Dendritic cell treated with granulocyte-macrophage colony-stimulating factor and Interleukin-4, amounts not matched to agents 40 ng/mL and 50 ng/mL, for 4 days (primary cell): ENCODE measurements around the gene TMED8.
"Not testable (repeated sequence)": the region's sequence is repeated elsewhere in the genome, so short reads cannot be mapped to it uniquely, and the experiment has no call there.

Experiments
- H3K27ac Mint-ChIP-seq: one replicate; pipeline ENCODE4 v1.8.0; 2022; ENCODE audit warnings: mild to moderate bottlenecking, mixed read lengths
- H3K27me3 Mint-ChIP-seq: one replicate; pipeline ENCODE4 v1.8.0; 2022; ENCODE audit warnings: mild to moderate bottlenecking, mixed read lengths
- H3K36me3 Mint-ChIP-seq: one replicate; pipeline ENCODE4 v1.8.0; 2022; ENCODE audit warnings: low read depth, mixed read lengths
- H3K4me1 Mint-ChIP-seq: one replicate; pipeline ENCODE4 v1.8.0; 2022; ENCODE audit warnings: low read depth, mixed read lengths
- H3K4me3 Mint-ChIP-seq: one replicate; pipeline ENCODE4 v1.8.0; 2022; ENCODE audit warnings: mild to moderate bottlenecking, moderate library complexity, mixed read lengths
- H3K9me3 Mint-ChIP-seq: one replicate; pipeline ENCODE4 v1.8.0; 2022; ENCODE audit warnings: mixed read lengths
- intact Hi-C: fragments of 100-400 bp; cut with micrococcal nuclease; formaldehyde crosslinking; loops from one replicate; pipeline ENCODE4 v1.15.0; 2022

TMED8 gene

GRCh38 chr14:77344377-77344996 is 32.4 kb downstream of the TMED8 start:
- intact Hi-C loops: no loop called here
- no peak overlapping the region for H3K4me3 Mint-ChIP-seq
- H3K27me3 Mint-ChIP-seq: no peaks in the 10 kb centered on the region
- H3K27ac Mint-ChIP-seq: no peak overlapping the region
- peaks cover 21% of the 10 kb centered on the region for H3K4me1 Mint-ChIP-seq
- H3K36me3 Mint-ChIP-seq: peaks cover 50% of the 10 kb centered on the region
- no peaks in the 10 kb centered on the region for H3K9me3 Mint-ChIP-seq

GRCh38 chr14:77343662-77344061 is 33.2 kb downstream of the TMED8 start:
- H3K4me1 Mint-ChIP-seq: peaks cover 21% of the 10 kb centered on the region
- peaks cover 45% of the 10 kb centered on the region for H3K36me3 Mint-ChIP-seq

GRCh38 chr14:77342726-77343397 is 34.0 kb downstream of the TMED8 start:
- Mint-ChIP-seq H3K9me3 (no peaks in the 10 kb centered on the region), H3K27ac (no peak overlapping the region), H3K4me1 (peaks cover 21% of the 10 kb centered on the region), H3K27me3 (no peaks in the 10 kb centered on the region), H3K4me3 (no peak overlapping the region), H3K36me3 (peaks cover 45% of the 10 kb centered on the region)
- intact Hi-C loops: no loop called here

More at GRCh38 chr14:77343662-77344061, 33.2 kb downstream of the TMED8 start:
- H3K9me3 Mint-ChIP-seq: no peaks in the 10 kb centered on the region
- H3K4me3 Mint-ChIP-seq: no peak overlapping the region
- H3K27me3 Mint-ChIP-seq: no peaks in the 10 kb centered on the region
- H3K27ac Mint-ChIP-seq: no peak overlapping the region
- intact Hi-C loops: no loop called here

- no peaks in the 10 kb centered on the region for H3K27me3 Mint-ChIP-seq
- peaks cover 45% of the 10 kb centered on the region for H3K36me3 Mint-ChIP-seq
- no peaks in the 10 kb centered on the region for H3K9me3 Mint-ChIP-seq
- peaks cover 12% of the 10 kb centered on the region for H3K4me1 Mint-ChIP-seq
- intact Hi-C loops: no loop called here
- no peak overlapping the region for H3K27ac Mint-ChIP-seq
- no peak overlapping the region for H3K4me3 Mint-ChIP-seq
These were observed 36.5 kb downstream of the TMED8 start for GRCh38 chr14:77340389-77340788.

- Mint-ChIP-seq H3K27ac (no peak overlapping the region), H3K36me3 (peaks cover 45% of the 10 kb centered on the region), H3K27me3 (no peaks in the 10 kb centered on the region), H3K4me3 (no peak overlapping the region), H3K4me1 (peaks cover 5% of the 10 kb centered on the region), H3K9me3 (no peaks in the 10 kb centered on the region)
- intact Hi-C loops: no loop called here
These were observed 37.5 kb downstream of the TMED8 start for GRCh38 chr14:77339407-77339806.

DNA sequence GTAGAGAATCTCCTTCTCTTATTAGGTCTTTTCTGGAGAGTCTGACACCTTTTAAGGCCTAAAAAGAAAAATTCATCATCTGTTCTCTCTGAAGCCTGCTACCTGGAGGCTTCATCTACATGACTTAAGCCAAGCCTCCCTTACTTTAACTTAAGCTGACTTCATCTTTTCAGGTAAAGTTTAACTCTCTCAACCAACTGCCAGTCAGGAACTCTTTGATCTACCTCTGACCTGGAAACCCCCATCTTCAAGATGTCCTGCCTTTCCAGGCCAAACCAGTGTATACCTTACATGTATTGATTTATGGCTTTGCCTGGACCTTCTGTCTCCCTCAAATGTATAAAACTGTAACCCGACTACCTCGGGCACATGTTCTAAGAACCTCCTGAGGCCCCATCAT is 38.6 kb downstream of the TMED8 start:
- no peaks in the 10 kb centered on the region for H3K4me1 Mint-ChIP-seq
- intact Hi-C loops: no loop called here
- H3K27me3 Mint-ChIP-seq: no peaks in the 10 kb centered on the region
- peaks cover 38% of the 10 kb centered on the region for H3K36me3 Mint-ChIP-seq
- no peak overlapping the region for H3K27ac Mint-ChIP-seq
- no peaks in the 10 kb centered on the region for H3K9me3 Mint-ChIP-seq
- no peak overlapping the region for H3K4me3 Mint-ChIP-seq

- Mint-ChIP-seq H3K4me3 (no peak overlapping the region), H3K4me1 (no peaks in the 10 kb centered on the region), H3K27ac (no peak overlapping the region), H3K9me3 (no peaks in the 10 kb centered on the region), H3K36me3 (peaks cover 33% of the 10 kb centered on the region), H3K27me3 (no peaks in the 10 kb centered on the region)
- intact Hi-C loops: no loop called here
These were observed 39.0 kb downstream of the TMED8 start for GRCh38 chr14:77337880-77338279.

DNA sequence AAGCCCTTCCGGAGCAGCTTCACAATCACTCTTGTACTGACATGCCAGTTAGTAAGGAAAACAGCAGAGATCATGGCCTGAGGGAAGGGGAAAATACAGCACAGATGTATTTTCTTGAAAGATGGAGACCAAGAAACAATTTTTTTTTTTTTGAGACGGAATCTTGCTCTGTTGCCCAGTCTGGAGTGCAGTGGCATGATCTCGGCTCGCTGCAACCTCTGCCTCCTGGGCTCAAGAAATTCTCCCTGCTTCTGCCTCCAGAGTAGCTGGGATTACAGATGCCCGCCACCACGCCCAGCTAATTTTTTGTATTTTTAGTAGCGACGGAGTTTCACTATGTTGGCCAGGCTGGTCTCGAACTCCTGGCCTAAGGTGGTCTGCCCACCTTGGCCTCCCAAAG is 39.6 kb downstream of the TMED8 start:
- intact Hi-C loops, H3K27ac Mint-ChIP-seq, H3K4me3 Mint-ChIP-seq, H3K9me3 Mint-ChIP-seq, H3K4me1 Mint-ChIP-seq, H3K27me3 Mint-ChIP-seq: not testable (repeated sequence)
- peaks cover 27% of the 10 kb centered on the region for H3K36me3 Mint-ChIP-seq

GRCh38 chr14:77335576-77335975 is 41.3 kb downstream of the TMED8 start:
- intact Hi-C loops: no loop called here
- Mint-ChIP-seq H3K27me3 (no peaks in the 10 kb centered on the region), H3K27ac (no peak overlapping the region)

GRCh38 chr14:77329872-77330271 is 47.0 kb downstream of the TMED8 start:
- Mint-ChIP-seq H3K4me3 (no peak overlapping the region), H3K27me3 (no peaks in the 10 kb centered on the region), H3K9me3 (no peaks in the 10 kb centered on the region), H3K36me3 (peaks cover 6% of the 10 kb centered on the region), H3K27ac (no peak overlapping the region), H3K4me1 (no peaks in the 10 kb centered on the region)
- intact Hi-C loops: no loop called here

More at GRCh38 chr14:77335576-77335975, 41.3 kb downstream of the TMED8 start:
- Mint-ChIP-seq H3K9me3 (no peaks in the 10 kb centered on the region), H3K36me3 (peaks cover 10% of the 10 kb centered on the region), H3K4me1 (no peaks in the 10 kb centered on the region), H3K4me3 (no peak overlapping the region)

- intact Hi-C loops: no loop called here
- Mint-ChIP-seq H3K4me3 (no peak overlapping the region), H3K4me1 (peaks cover 7% of the 10 kb centered on the region), H3K27me3 (no peaks in the 10 kb centered on the region), H3K9me3 (no peaks in the 10 kb centered on the region), H3K36me3 (peaks cover 6% of the 10 kb centered on the region), H3K27ac (no peak overlapping the region)
These were observed 49.8 kb downstream of the TMED8 start for GRCh38 chr14:77327111-77327510.

GRCh38 chr14:77325746-77326094 is 51.2 kb downstream of the TMED8 start:
- Mint-ChIP-seq H3K36me3 (peaks cover 16% of the 10 kb centered on the region), H3K9me3 (no peaks in the 10 kb centered on the region), H3K4me3 (no peak overlapping the region), H3K27ac (no peak overlapping the region), H3K27me3 (no peaks in the 10 kb centered on the region), H3K4me1 (peaks cover 10% of the 10 kb centered on the region)
- intact Hi-C loops: no loop called here

- H3K27me3 Mint-ChIP-seq: no peaks in the 10 kb centered on the region
- intact Hi-C loops: loop anchor here (5.0 kb wide), 1 partner anchor 227 kb away; no protein-coding TSS in a partner anchor
- H3K4me3 Mint-ChIP-seq: no peak overlapping the region
- H3K27ac Mint-ChIP-seq: no peak overlapping the region
- H3K9me3 Mint-ChIP-seq: no peaks in the 10 kb centered on the region
- H3K4me1 Mint-ChIP-seq: peaks cover 10% of the 10 kb centered on the region
- peaks cover 17% of the 10 kb centered on the region for H3K36me3 Mint-ChIP-seq
These were observed 51.8 kb downstream of the TMED8 start for GRCh38 chr14:77324816-77325745.

GRCh38 chr14:77324289-77324688 is 52.6 kb downstream of the TMED8 start:
- Mint-ChIP-seq H3K4me3 (no peak overlapping the region), H3K36me3 (peaks cover 17% of the 10 kb centered on the region), H3K4me1 (peaks cover 10% of the 10 kb centered on the region), H3K27ac (no peak overlapping the region), H3K9me3 (no peaks in the 10 kb centered on the region), H3K27me3 (no peaks in the 10 kb centered on the region)
- intact Hi-C loops: loop anchor here (5.0 kb wide), 1 partner anchor 228 kb away; no protein-coding TSS in a partner anchor
